Vagina (tissue), 2 donors: Measurements from ENCODE around the gene CDC34. TPM values are rescaled to one million over a fixed set of nuclear protein-coding genes. Genes with fewer than 3 reads are reported as not detected.

Source experiments
- DNase-seq, 2 donors: peaks; one replicate each; pipeline ENCODE4 v3.0.0-alpha.2; 2017; ENCODE audit errors: extremely low spot score in 2 of 2
- H3K27ac ChIP-seq: fragments of 200-600 bp; sonication (generic); one replicate; pipeline ENCODE4 v1.5.1; 2019
- H3K27me3 ChIP-seq: fragments of 200-600 bp; sonication (generic); one replicate; pipeline ENCODE4 v1.5.1; 2019
- H3K36me3 ChIP-seq, 2 donors: fragments of 200-600 bp; sonication (generic); one replicate each; pipeline ENCODE4 v1.5.1; 2017 to 2019
- H3K4me1 ChIP-seq: fragments of 200-600 bp; sonication (generic); one replicate; pipeline ENCODE4 v1.5.1; 2019
- H3K4me3 ChIP-seq, 2 donors: fragments of 200-600 bp; sonication (generic); 1 replicate in 1 of 2; 2 replicates in 1 of 2; pipeline ENCODE4 v1.5.1; 2016 to 2019
- H3K9me3 ChIP-seq: fragments of 200-600 bp; sonication (generic); one replicate; pipeline ENCODE4 v1.5.1; 2019
- CTCF ChIP-seq, 3 experiments: fragments of 450-650 bp in 2 of 3; fragments of 200-600 bp in 1 of 3; sonication (generic) in 1 of 3; IDR thresholded peaks; one replicate each; pipeline ENCODE4 v1.5.1; 2017 to 2019; ENCODE audit warnings: antibody characterized with exemption in 3 of 3, mild to moderate bottlenecking in 2 of 3, moderate library complexity in 2 of 3
- POLR2A ChIP-seq, 2 donors: fragments of 450-650 bp; IDR thresholded peaks; one replicate each; pipeline ENCODE4 v1.6.1; 2017; ENCODE audit warnings: antibody characterized with exemption in 2 of 2, mild to moderate bottlenecking in 2 of 2, moderate library complexity in 2 of 2
- POLR2AphosphoS5 ChIP-seq, 2 donors: sonication (generic); formaldehyde crosslinking; IDR thresholded peaks; one replicate each; pipeline ENCODE4 v1.9.0; 2017; ENCODE audit warnings: antibody characterized with exemption in 2 of 2, mild to moderate bottlenecking in 2 of 2, low read depth in 1 of 2; ENCODE audit not compliant: insufficient read depth in 1 of 2
- intact Hi-C: fragments of 100-400 bp; cut with DNase I; formaldehyde crosslinking; loops from one replicate; pipeline ENCODE4 v1.15.1; 2023
- total RNA-seq: library from RNA; depleted of rRNA; stranded (reverse); fragments of >200 nt; gene quantifications from one replicate; pipeline ENCODE4 v1.2.3, GENCODE V29; 2016

Gene CDC34
- total RNA-seq, 1 donor from 2014 or later: 62.6 TPM

GRCh38 chr19:498977-499623 is 32.5 kb upstream of the CDC34 start:
- TF ChIP-seq POLR2AphosphoS5 (IDR thresholded peaks at IDR 0.05; ENCODE audit: insufficient read depth in 1 of 2, low read depth in 1 of 2) (no peak), CTCF (IDR thresholded peaks at IDR 0.05) (no peak), POLR2A (IDR thresholded peaks at IDR 0.05) (no peak)
- Histone ChIP-seq H3K27me3 (peaks cover 16% of the 10 kb centered on the region), H3K36me3 (no peaks in the 10 kb centered on the region), H3K4me1 (peaks cover 11% of the 10 kb centered on the region), H3K4me3 (no peak overlapping the region), H3K9me3 (no peaks in the 10 kb centered on the region), H3K27ac (no peak overlapping the region)
- no peak for DNase-seq
- intact Hi-C loops: no loop called here

GRCh38 chr19:501646-502045 is 29.9 kb upstream of the CDC34 start:
- intact Hi-C loops: no loop called here
- Histone ChIP-seq H3K27me3 (peaks cover 11% of the 10 kb centered on the region), H3K36me3 (no peaks in the 10 kb centered on the region), H3K4me3 (no peak overlapping the region), H3K27ac (no peak overlapping the region), H3K4me1 (peaks cover 21% of the 10 kb centered on the region), H3K9me3 (no peaks in the 10 kb centered on the region)
- TF ChIP-seq POLR2AphosphoS5 (IDR thresholded peaks at IDR 0.05; ENCODE audit: insufficient read depth in 1 of 2, low read depth in 1 of 2): no peak
- no peak for TF ChIP-seq POLR2A (IDR thresholded peaks at IDR 0.05)
- TF ChIP-seq CTCF (IDR thresholded peaks at IDR 0.05): no peak
- no peak for DNase-seq

- H3K27ac ChIP-seq: no peak overlapping the region
- TF ChIP-seq POLR2A (IDR thresholded peaks at IDR 0.05): no peak
- TF ChIP-seq POLR2AphosphoS5 (IDR thresholded peaks at IDR 0.05; ENCODE audit: insufficient read depth in 1 of 2, low read depth in 1 of 2): no peak
- no peak for TF ChIP-seq CTCF (IDR thresholded peaks at IDR 0.05)
- no peaks in the 10 kb centered on the region for H3K9me3 ChIP-seq
- no peaks in the 10 kb centered on the region for H3K27me3 ChIP-seq
- intact Hi-C loops: no loop called here
- DNase-seq: no peak
- no peaks in the 10 kb centered on the region for H3K36me3 ChIP-seq
- no peak overlapping the region for H3K4me3 ChIP-seq
- peaks cover 23% of the 10 kb centered on the region for H3K4me1 ChIP-seq
Observed at GRCh38 chr19:504616-505015, 26.9 kb upstream of the CDC34 start.

GRCh38 chr19:506404-507285 is 24.9 kb upstream of the CDC34 start:
- TF ChIP-seq CTCF (IDR thresholded peaks at IDR 0.05): peak; percentile 94 to 99 (median 97)
- peak; percentile 68 to 88 for TF ChIP-seq POLR2AphosphoS5 (IDR thresholded peaks at IDR 0.05; ENCODE audit: insufficient read depth in 1 of 2, low read depth in 1 of 2)
- TF ChIP-seq POLR2A (IDR thresholded peaks at IDR 0.05): peak in 1 of 2 donors; percentile 18
- H3K4me1 ChIP-seq: peaks cover 37% of the 10 kb centered on the region

More at GRCh38 chr19:506404-507285, 24.9 kb upstream of the CDC34 start:
- Histone ChIP-seq H3K4me3 (peak overlapping the region; percentile 81 to 100), H3K36me3 (no peaks in the 10 kb centered on the region), H3K27me3 (no peaks in the 10 kb centered on the region), H3K27ac (peak overlapping the region; percentile 94), H3K9me3 (no peaks in the 10 kb centered on the region)
- intact Hi-C loops: no loop called here
- peak; percentile 99 for DNase-seq
